Nephron (organoid): ENCODE results near the gene ABTB2.

Experiments used
- H3K27ac Mint-ChIP-seq, 3 experiments: 2 replicates each; pipeline ENCODE4 v1.8.0; 2020; ENCODE audit warnings: mixed read lengths in 3 of 3, mild to moderate bottlenecking in 2 of 3, moderate library complexity in 1 of 3
- H3K27me3 Mint-ChIP-seq: 2 replicates; pipeline ENCODE4 v1.8.0; 2021; ENCODE audit warnings: low read depth, mild to moderate bottlenecking, moderate library complexity, mixed read lengths
- H3K36me3 Mint-ChIP-seq: 2 replicates; pipeline ENCODE4 v1.8.0; 2020; ENCODE audit warnings: low read depth, mixed read lengths
- H3K4me1 Mint-ChIP-seq: 2 replicates; pipeline ENCODE4 v1.8.0; 2020; ENCODE audit warnings: mixed read lengths
- H3K4me3 Mint-ChIP-seq, 3 experiments: 2 replicates each; pipeline ENCODE4 v1.8.0; 2020; ENCODE audit warnings: mild to moderate bottlenecking in 3 of 3, mixed read lengths in 3 of 3, moderate library complexity in 2 of 3
- H3K9me3 Mint-ChIP-seq: 2 replicates; pipeline ENCODE4 v1.8.0; 2020; ENCODE audit warnings: mixed read lengths
- TF ChIP-seq, protein P1 (sequence below), 3 experiments: fragments of 200-600 bp; sonication (generic); IDR thresholded peaks; one replicate each; pipeline ENCODE4 v1.5.0; 2021; ENCODE audit warnings: antibody characterized with exemption in 3 of 3; ENCODE audit not compliant: unreplicated experiment in 3 of 3

Gene ABTB2

DNA sequence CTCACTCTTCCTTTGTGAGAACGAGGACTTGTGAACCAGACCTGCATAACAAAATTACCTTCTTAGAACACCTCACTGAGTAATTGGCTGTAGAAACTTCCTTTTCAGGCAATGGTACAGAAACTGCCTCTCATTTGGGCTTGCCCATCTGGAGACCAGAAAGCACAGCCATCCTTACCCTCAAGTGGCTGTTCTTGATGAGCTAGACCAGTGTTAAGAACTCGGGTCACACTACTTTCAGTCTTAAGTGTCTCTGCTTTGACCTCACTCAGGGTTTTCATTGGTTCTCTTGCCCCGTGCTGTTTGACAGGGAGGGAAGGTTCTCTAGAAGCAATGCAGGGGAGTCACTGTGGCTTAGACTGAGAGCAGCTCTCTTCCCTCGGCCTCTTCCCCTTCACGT is 223.0 kb downstream of the ABTB2 start:
- H3K27me3 Mint-ChIP-seq = no peaks in the 10 kb centered on the region
- H3K36me3 Mint-ChIP-seq = peaks cover 66% of the 10 kb centered on the region
- TF ChIP-seq, protein P1, sequence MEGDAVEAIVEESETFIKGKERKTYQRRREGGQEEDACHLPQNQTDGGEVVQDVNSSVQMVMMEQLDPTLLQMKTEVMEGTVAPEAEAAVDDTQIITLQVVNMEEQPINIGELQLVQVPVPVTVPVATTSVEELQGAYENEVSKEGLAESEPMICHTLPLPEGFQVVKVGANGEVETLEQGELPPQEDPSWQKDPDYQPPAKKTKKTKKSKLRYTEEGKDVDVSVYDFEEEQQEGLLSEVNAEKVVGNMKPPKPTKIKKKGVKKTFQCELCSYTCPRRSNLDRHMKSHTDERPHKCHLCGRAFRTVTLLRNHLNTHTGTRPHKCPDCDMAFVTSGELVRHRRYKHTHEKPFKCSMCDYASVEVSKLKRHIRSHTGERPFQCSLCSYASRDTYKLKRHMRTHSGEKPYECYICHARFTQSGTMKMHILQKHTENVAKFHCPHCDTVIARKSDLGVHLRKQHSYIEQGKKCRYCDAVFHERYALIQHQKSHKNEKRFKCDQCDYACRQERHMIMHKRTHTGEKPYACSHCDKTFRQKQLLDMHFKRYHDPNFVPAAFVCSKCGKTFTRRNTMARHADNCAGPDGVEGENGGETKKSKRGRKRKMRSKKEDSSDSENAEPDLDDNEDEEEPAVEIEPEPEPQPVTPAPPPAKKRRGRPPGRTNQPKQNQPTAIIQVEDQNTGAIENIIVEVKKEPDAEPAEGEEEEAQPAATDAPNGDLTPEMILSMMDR (IDR thresholded peaks at IDR 0.05; ENCODE audit: unreplicated experiment in 3 of 3) = no peak

DNA sequence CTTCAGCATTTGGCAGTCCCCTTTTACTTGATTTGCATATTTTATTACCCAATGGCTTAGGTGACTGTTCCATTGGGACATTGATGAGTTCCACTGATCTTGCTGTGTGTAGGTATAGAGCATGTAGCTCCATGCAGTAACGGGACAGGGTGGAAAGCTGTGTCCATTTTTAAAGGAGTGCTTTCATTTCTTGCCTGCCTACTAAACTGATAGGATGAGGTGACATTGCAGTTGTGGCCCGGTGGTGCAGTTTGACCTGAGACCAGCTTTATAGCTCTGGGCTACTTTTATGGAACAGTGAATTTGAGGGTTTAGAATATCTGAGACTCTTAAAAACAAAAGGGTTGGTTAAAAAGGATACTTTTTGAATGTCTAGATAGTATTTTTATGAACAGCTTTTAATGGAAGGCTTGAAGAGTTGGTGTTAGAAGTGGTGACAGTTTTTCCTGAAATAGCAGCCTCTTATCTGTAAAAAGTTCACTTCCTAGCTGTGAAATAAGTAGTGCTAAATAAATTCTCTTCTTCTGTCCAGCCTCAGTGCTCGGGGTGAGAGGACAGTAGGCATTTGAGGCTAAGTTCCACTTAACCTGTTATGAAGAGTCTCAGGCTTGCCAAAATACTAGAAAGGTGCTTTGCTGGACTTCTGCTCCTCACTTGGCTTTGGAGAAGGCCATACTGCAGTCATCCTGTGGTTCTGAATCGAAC is 225.4 kb downstream of the ABTB2 start:
- TF ChIP-seq, protein P1 (IDR thresholded peaks at IDR 0.05; ENCODE audit: unreplicated experiment in 3 of 3) = no peak
- Mint-ChIP-seq H3K27me3 (no peaks in the 10 kb centered on the region), H3K4me3 (no peak overlapping the region), H3K9me3 (no peaks in the 10 kb centered on the region), H3K36me3 (peaks cover 72% of the 10 kb centered on the region), H3K27ac (no peak overlapping the region), H3K4me1 (no peaks in the 10 kb centered on the region)

More for the DNA sequence above, 223.0 kb downstream of the ABTB2 start:
- no peaks in the 10 kb centered on the region for H3K9me3 Mint-ChIP-seq
- no peaks in the 10 kb centered on the region for H3K4me1 Mint-ChIP-seq
- no peak overlapping the region for H3K27ac Mint-ChIP-seq
- no peak overlapping the region for H3K4me3 Mint-ChIP-seq

DNA sequence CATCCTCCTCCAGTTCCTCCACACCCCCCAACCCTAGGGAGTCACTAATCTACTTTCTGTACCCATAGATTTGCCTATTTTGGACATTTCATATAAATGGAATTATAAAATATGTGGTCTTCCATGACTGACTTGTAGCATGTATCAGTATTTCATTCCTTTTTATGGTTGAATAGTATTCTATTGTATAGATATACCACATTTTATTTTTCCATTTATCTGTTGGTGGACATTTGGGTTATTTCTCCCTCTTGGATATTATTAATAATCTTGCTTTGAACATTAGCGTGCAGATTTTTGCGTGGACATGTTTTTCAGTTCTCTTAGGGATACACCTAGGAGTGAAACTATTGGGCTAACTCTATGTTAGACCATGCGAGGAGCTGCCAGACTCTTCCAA is 229.0 kb downstream of the ABTB2 start:
- Mint-ChIP-seq H3K4me3 (no peak overlapping the region), H3K27ac (no peak overlapping the region), H3K9me3 (no peaks in the 10 kb centered on the region), H3K4me1 (no peaks in the 10 kb centered on the region), H3K36me3 (peaks cover 84% of the 10 kb centered on the region), H3K27me3 (no peaks in the 10 kb centered on the region)
- TF ChIP-seq, protein P1 (IDR thresholded peaks at IDR 0.05; ENCODE audit: unreplicated experiment in 3 of 3) = no peak

DNA sequence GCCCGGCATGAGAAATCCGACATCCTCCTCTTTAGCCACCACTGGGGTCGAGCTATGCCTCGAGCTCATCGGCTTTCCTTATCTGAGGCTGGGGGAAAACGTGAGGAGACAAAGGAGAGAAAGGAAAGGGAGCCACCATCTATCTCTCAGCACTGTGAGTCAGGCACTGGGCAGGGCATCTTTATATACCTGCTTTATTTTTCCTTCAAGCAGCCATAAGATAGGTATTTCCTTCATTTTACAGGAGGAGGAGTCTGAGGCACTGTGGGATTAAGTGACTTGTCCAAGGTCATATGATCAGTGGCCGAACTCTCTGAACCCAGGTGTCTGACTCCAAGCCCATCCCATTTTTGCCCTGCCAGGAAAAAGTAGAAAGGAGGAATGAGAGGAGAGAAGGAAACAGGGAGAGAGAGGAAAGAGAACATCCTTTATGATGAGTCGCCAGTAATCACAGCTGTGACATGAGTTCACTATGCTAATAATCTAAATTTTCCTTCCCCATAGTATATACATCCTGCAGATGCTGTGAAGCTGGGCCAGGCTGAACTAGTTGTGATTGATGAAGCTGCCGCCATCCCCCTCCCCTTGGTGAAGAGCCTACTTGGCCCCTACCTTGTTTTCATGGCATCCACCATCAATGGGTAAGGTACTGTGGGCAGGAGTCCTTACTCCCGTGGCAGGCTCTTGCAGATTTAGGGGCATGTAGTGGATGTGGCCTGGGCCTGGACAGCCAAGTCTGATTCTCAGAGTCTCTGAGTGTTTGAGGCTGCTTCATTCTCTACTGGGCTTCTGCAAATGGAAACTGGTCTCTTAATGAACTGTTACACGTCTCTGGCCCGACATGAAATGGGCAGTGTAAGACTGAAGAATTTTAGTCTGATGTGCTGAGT is 230.6 kb downstream of the ABTB2 start:
- no peaks in the 10 kb centered on the region for H3K9me3 Mint-ChIP-seq
- no peak overlapping the region for H3K4me3 Mint-ChIP-seq
- H3K27ac Mint-ChIP-seq = no peak overlapping the region
- H3K36me3 Mint-ChIP-seq = peaks cover 85% of the 10 kb centered on the region
- H3K27me3 Mint-ChIP-seq = no peaks in the 10 kb centered on the region
- TF ChIP-seq, protein P1 (IDR thresholded peaks at IDR 0.05; ENCODE audit: unreplicated experiment in 3 of 3) = no peak
- no peaks in the 10 kb centered on the region for H3K4me1 Mint-ChIP-seq

DNA sequence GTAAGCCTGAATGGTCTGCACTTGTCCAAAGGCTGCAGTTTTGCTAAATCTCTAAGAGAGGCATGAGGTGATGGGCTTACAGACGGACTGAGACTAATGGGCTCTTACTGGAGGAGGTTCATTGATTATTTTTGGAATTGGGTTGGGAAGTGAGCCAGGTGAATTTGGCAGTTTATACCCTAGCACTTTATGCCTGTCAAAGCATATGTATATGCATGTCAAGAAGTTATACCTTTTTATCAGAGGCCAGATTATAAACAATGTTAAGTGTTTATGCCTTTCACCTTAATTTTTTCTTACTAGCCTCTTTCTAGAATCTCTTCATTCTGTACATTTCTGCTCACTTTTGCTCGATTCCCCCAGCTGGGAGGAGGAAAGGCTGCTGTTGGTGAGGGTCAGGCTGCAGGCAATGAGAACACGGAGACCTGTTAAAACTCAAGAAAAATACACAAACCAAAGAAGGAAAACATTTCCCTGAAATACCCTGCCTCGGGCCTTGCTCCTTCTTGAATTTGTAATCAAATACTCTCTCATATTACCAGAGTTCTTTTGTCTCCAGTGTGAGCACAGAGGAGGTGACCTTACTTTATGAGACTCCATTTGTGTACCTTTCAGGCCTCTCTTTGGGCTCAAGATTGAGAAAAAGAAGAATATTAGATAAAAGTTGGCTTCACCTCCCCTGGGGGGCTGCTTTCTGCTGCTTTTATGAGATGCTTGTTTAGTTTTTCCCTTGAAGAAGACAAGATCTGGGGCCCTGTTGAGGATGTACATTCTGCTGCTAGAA is 232.7 kb downstream of the ABTB2 start:
- Mint-ChIP-seq H3K9me3 (no peaks in the 10 kb centered on the region), H3K4me1 (no peaks in the 10 kb centered on the region), H3K27ac (no peak overlapping the region), H3K27me3 (no peaks in the 10 kb centered on the region), H3K36me3 (peaks cover 81% of the 10 kb centered on the region), H3K4me3 (no peak overlapping the region)
- TF ChIP-seq, protein P1 (IDR thresholded peaks at IDR 0.05; ENCODE audit: unreplicated experiment in 3 of 3) = no peak
